Left forelimb (tissue), 1 donor: ENCODE results near the gene HCN4.
"Not testable (repeated sequence)": the region's sequence is repeated elsewhere in the genome, so short reads cannot be mapped to it uniquely, and the experiment has no call there.

Source experiments
- DNase-seq: peaks from one replicate; pipeline ENCODE4 v3.0.0-alpha.2; 2018; ENCODE audit warnings: low spot score

The HCN4 gene

GRCh38 chr15:73325191-73325861 is 43.4 kb downstream of the HCN4 start:
- DNase-seq = no peak

GRCh38 chr15:73324496-73325170 is 44.1 kb downstream of the HCN4 start:
- no peak for DNase-seq

- DNase-seq = peak; percentile 60
Measured at GRCh38 chr15:73323956-73324355, 44.8 kb downstream of the HCN4 start.

- DNase-seq = peak; percentile 62
Measured at GRCh38 chr15:73323374-73323955, 45.3 kb downstream of the HCN4 start.

- peak; percentile 61 for DNase-seq
Measured at GRCh38 chr15:73322665-73323373, 45.9 kb downstream of the HCN4 start.

- peak; percentile 37 for DNase-seq
Measured at GRCh38 chr15:73321496-73322450, 47.0 kb downstream of the HCN4 start.

- peak; percentile 47 for DNase-seq
Measured at GRCh38 chr15:73320619-73321180, 48.1 kb downstream of the HCN4 start.

- peak; percentile 45 for DNase-seq
Measured at GRCh38 chr15:73319460-73320245, 49.1 kb downstream of the HCN4 start.

- DNase-seq = peak; percentile 58
Measured at GRCh38 chr15:73318463-73319351, 50.1 kb downstream of the HCN4 start.

- peak; percentile 12 for DNase-seq
Measured at GRCh38 chr15:73317651-73318462, 50.9 kb downstream of the HCN4 start.

GRCh38 chr15:73313861-73314260 is 54.9 kb downstream of the HCN4 start:
- no peak for DNase-seq

GRCh38 chr15:73308305-73308704 is 60.5 kb downstream of the HCN4 start:
- no peak for DNase-seq

- DNase-seq = no peak
Measured at GRCh38 chr15:73305331-73306211, 63.2 kb downstream of the HCN4 start.

GRCh38 chr15:73303636-73304035 is 65.1 kb downstream of the HCN4 start:
- DNase-seq = no peak

GRCh38 chr15:73300286-73300685 is 68.5 kb downstream of the HCN4 start:
- DNase-seq = not testable (repeated sequence)

GRCh38 chr15:73298522-73299245 is 70.1 kb downstream of the HCN4 start:
- DNase-seq = no peak
